K562 (cell line): ENCODE results near the gene CHPF2. TPM values are rescaled to one million over a fixed set of nuclear protein-coding genes. Genes with fewer than 3 reads are reported as not detected.

ENCODE experiments used
- ATAC-seq: fragments of 200-7000 bp; cut with Tn5 transposase; 3 replicates; pipeline ENCODE4 v1.9.1; 2020; ENCODE audit warnings: moderate library complexity
- BruUV-seq: library from RNA; stranded (reverse); fragments of 400-500 nt; replicated peaks from 2 replicates; lab custom pipeline; 2021; lab: Mats Ljungman, UMichigan
- CTCF ChIA-PET: fragments of 300-600 bp; formaldehyde crosslinking; extraction: SDS; loops from one replicate; lab custom pipeline; 2021; ENCODE audit warnings: low intra/inter-chr PET ratio; lab: Yijun Ruan, JAX
- POLR2A ChIA-PET: fragments of 300-600, 350-650 bp; sonication (Branson Sonifier 250); formaldehyde crosslinking; extraction: SDS; loops from one replicate; lab custom pipeline; 2021; ENCODE audit warnings: antibody characterized with exemption, inconsistent platforms; lab: Yijun Ruan, JAX
- DNase-seq, 4 experiments: peaks; one replicate each; pipeline versions ENCODE4 v3.0.0 to v3.0.0-alpha.2; 2011 to 2018; ENCODE audit warnings: low spot score in 3 of 4, mixed read lengths in 3 of 4; ENCODE audit errors: extremely low read depth in 1 of 4
- FAIRE-seq: peaks from 2 replicates; lab custom pipeline; 2011; peaks lifted over from hg19 to GRCh38; lab: Jason Lieb, UNC
- H2AFZ ChIP-seq: 2 replicates; pipeline ENCODE4 v1.6.0; 2011; ENCODE audit warnings: low read depth, low read length, control low read depth, inconsistent platforms
- H3K27ac ChIP-seq: fragments of 200-600 bp; 3 replicates; pipeline ENCODE4 v1.8.0; 2011; ENCODE audit warnings: low read depth, mild to moderate bottlenecking, control low read depth, inconsistent platforms, low read length, moderate library complexity, mixed read lengths; ENCODE audit errors: extremely low read depth
- H3K27me3 ChIP-seq, 2 experiments: fragments of 300-600 bp in 1 of 2; 2 replicates in 1 of 2; 3 replicates in 1 of 2; pipeline versions ENCODE4 v1.6.0 to v1.8.0; 2011; ENCODE audit warnings: inconsistent platforms in 2 of 2, low read length in 2 of 2, mild to moderate bottlenecking in 1 of 2, mixed read lengths in 1 of 2, moderate library complexity in 1 of 2; ENCODE audit not compliant: control insufficient read depth in 2 of 2, insufficient read depth in 2 of 2
- H3K36me3 ChIP-seq: fragments of 300-600 bp; 3 replicates; pipeline ENCODE4 v1.8.0; 2011; ENCODE audit warnings: mild to moderate bottlenecking, low read length, inconsistent platforms; ENCODE audit not compliant: control insufficient read depth, insufficient read depth
- H3K4me1 ChIP-seq, 2 experiments: fragments of 200-600 bp in 1 of 2; replicated peaks in 1 of 2; 2 replicates in 1 of 2; 3 replicates in 1 of 2; pipeline versions ENCODE4 v1.5.1 to v1.8.0; 2011; ENCODE audit warnings: inconsistent platforms in 2 of 2, low read length in 2 of 2, mild to moderate bottlenecking in 1 of 2, mixed read lengths in 1 of 2, moderate library complexity in 1 of 2; ENCODE audit not compliant: control insufficient read depth in 2 of 2, insufficient read depth in 2 of 2
- H3K4me2 ChIP-seq: 2 replicates; pipeline ENCODE4 v1.6.1; 2011; ENCODE audit warnings: low read length, control low read depth, inconsistent platforms, mixed read lengths; ENCODE audit not compliant: insufficient read depth
- H3K4me3 ChIP-seq: fragments of 200-600 bp; sonication (generic), shearing (Covaris generic); 2 replicates; pipeline ENCODE4 v1.5.1; 2016; ENCODE audit warnings: control low read depth, inconsistent platforms
- H3K79me2 ChIP-seq: fragments of 200-600 bp; 3 replicates; pipeline ENCODE4 v1.8.0; 2011; ENCODE audit warnings: low read length, inconsistent platforms; ENCODE audit not compliant: control insufficient read depth, insufficient read depth
- H3K9ac ChIP-seq, 2 experiments: 2 replicates each; pipeline versions ENCODE4 v1.6.0 to v1.6.1; 2011; ENCODE audit warnings: low read depth in 2 of 2, low read length in 2 of 2, control low read depth in 1 of 2, inconsistent platforms in 1 of 2, mild to moderate bottlenecking in 1 of 2, mixed read lengths in 1 of 2; ENCODE audit not compliant: insufficient read depth in 1 of 2
- H3K9me1 ChIP-seq: one replicate; pipeline ENCODE4 v1.6.0; 2011; ENCODE audit warnings: inconsistent platforms, mild to moderate bottlenecking, low read length, moderate library complexity; ENCODE audit not compliant: control insufficient read depth, insufficient read depth
- H3K9me3 ChIP-seq: replicated peaks from 2 replicates; pipeline ENCODE4 v1.5.1; 2011; ENCODE audit warnings: low read depth, low read length, inconsistent platforms; ENCODE audit not compliant: control insufficient read depth, insufficient read depth
- H4K20me1 ChIP-seq: replicated peaks from 2 replicates; pipeline ENCODE4 v1.6.1; 2011; ENCODE audit warnings: low read length, inconsistent platforms, mixed read lengths; ENCODE audit not compliant: control insufficient read depth, insufficient read depth
- LARP7 ChIP-seq: fragments of 450-650 bp; IDR thresholded peaks from 2 replicates; pipeline ENCODE4 v1.6.1; 2016
- LCOR ChIP-seq: sonication (generic); formaldehyde crosslinking; IDR thresholded peaks from 2 replicates; pipeline ENCODE4 v1.8.0; 2022; ENCODE audit warnings: mild to moderate bottlenecking, missing genetic modification reagents
- POU5F1 ChIP-seq: fragments of 150-350 bp; IDR thresholded peaks from 2 replicates; pipeline ENCODE4 v1.6.1; 2014; ENCODE audit warnings: borderline replicate concordance, low read length, low read depth, mild to moderate bottlenecking; ENCODE audit not compliant: partially characterized antibody
- RB1 ChIP-seq: fragments of 450-650 bp; IDR thresholded peaks from 2 replicates; pipeline ENCODE4 v1.6.1; 2017; ENCODE audit warnings: low read depth, mild to moderate bottlenecking
- RREB1 ChIP-seq: fragments of 250-450 bp; sonication (Bioruptor Pico); IDR thresholded peaks from 2 replicates; pipeline ENCODE4 v1.4.0; 2020
- ZNF644 ChIP-seq: fragments of 200-800 bp; sonication (Bioruptor generic); IDR thresholded peaks from 2 replicates; pipeline ENCODE4 v1.6.1; 2016; ENCODE audit warnings: low read depth, missing genetic modification characterization, missing compliant biosample characterization
- WGBS: fragments of 100-300 bp; shearing (Covaris generic); methylation state at CpG from one replicate; pipeline ENCODE4 v1.1.6; 2016; ENCODE audit warnings: low coverage, mixed read lengths; ENCODE audit not compliant: insufficient coverage; ENCODE audit errors: missing lambda C conversion rate; 5-methylcytosine and 5-hydroxymethylcytosine counted together
- in situ Hi-C: fragments of 300-500 bp; cut with MboI; formaldehyde crosslinking; loops from 4 replicates; pipeline ENCODE4 v1.15.0; 2018; ENCODE audit warnings: inconsistent platforms, mixed read lengths
- intact Hi-C: fragments of 100-400 bp; cut with micrococcal nuclease; formaldehyde crosslinking; loops from 2 replicates; pipeline ENCODE4 v1.14.2; 2022
- polyA plus RNA-seq, 8 experiments: library from polyadenylated mRNA; depleted of rRNA in 4 of 8; stranded (reverse) in 5 of 8; unstranded in 3 of 8; fragments of >200 nt; fragmentation: Nextera tagmentation in 2 of 8; fragmentation: Illumina TruSeq in 1 of 8; extraction: Ambion mirVana in 2 of 8; extraction: Trizol in 1 of 8; gene quantifications; 2 replicates each; pipeline versions ENCODE4 v1.2.1 to v1.2.3, GENCODE V29; 2011 to 2014; ENCODE audit warnings: inconsistent platforms in 1 of 8, missing spikeins in 1 of 8
- total RNA-seq, 7 experiments: library from RNA; depleted of rRNA in 6 of 7; stranded (reverse); fragments of >200 nt in 6 of 7; fragmentation: Illumina TruSeq in 2 of 7; extraction: Trizol in 2 of 7; gene quantifications; 2 replicates each; pipeline versions ENCODE4 v1.2.1 to v1.2.3, GENCODE V29; 2011 to 2021; ENCODE audit warnings: low replicate concordance in 1 of 7
- TF ChIP-seq, protein P1 (sequence below): fragments of 450-650 bp; formaldehyde crosslinking; IDR thresholded peaks from 2 replicates; pipeline ENCODE4 v1.4.0; 2020; ENCODE audit warnings: mild to moderate bottlenecking, moderate library complexity
- TF ChIP-seq, protein P2 (sequence below): fragments of 450-650 bp; IDR thresholded peaks from 2 replicates; pipeline ENCODE4 v1.6.1; 2017; ENCODE audit warnings: antibody characterized with exemption, mild to moderate bottlenecking

CHPF2 gene
- total and polyA plus RNA-seq, 9 of the 15 experiments (the other 6 are each of a cell fraction or from before 2014, with no cell fraction given): 0.08 to 32.8 (median 10.5) TPM

DNA sequence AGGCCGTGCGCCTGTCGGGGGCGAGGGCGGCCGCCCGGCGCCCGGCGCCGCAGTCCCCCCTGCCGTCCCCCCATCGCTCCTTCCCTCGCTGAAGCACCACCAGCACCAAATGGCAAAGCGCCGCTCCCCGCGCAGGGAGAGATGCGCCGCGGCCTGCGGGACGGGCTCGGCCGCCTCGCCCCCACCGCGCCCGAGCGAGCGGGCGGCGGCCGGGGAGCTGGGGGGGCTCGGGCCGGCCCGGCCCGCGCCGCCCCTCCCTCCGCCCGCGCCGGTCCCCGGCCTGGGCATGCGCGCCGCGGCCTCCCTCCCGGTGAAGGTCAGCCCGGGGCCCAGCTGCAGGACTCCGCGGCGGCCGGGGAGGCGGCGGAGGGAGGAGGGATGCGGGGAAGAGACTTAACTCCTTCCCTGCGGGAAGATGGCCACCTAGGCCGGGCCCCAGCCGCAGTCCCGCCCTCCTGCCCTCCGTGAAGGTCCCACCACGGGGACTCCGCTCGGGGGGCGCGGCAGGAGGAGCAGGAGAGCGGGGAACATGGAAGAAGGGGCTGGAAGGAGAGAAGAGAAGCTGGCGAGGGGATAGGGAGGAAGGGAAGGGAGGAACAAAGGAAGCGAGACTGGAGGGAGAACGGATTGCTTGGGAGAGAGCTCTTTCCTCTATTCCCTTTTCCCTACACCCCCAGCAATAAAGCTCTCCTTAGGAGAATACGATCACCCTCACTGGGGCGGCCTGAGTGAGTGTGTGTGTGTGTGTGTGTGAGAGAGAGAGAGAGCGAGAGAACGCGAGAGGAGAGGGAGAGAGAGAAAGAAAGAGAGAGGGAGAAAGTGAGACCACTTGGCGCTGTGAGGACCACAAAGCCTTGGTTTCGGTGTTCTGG, 19.6 kb downstream of the CHPF2 start:
- Histone ChIP-seq H4K20me1 (peaks cover 29% of the 10 kb centered on the region), H3K4me3 (peak overlapping the region; percentile 21), H3K36me3 (no peaks in the 10 kb centered on the region), H3K9ac (peak overlapping the region in 1 of 2 experiments; percentile 79; a peak in 2 of 4 replicates), H3K9me1 (no peaks in the 10 kb centered on the region), H3K9me3 (no peaks in the 10 kb centered on the region), H3K27me3 (peaks cover 51 to 71% of the 10 kb centered on the region in 2 experiments), H3K4me1 (peaks cover 21 to 54% of the 10 kb centered on the region in 2 experiments; a peak in 4 of 5 replicates), H3K27ac (no peak overlapping the region), H2AFZ (peak overlapping the region; percentile 71), H3K4me2 (peak overlapping the region; percentile 22; the same call in 1 of the 2 replicates), H3K79me2 (no peaks in the 10 kb centered on the region)
- in situ Hi-C loops: no loop called here
- ChIA-PET POLR2A (interaction anchor here (0.6 to 2.3 kb wide), 7 partner anchors 10 to 939 kb away, joined by 3 to 14 read pairs (median 4); no protein-coding TSS in a partner anchor), CTCF (no interaction called here)
- no TSS peak for BruUV-seq
- FAIRE-seq (no peak), DNase-seq (peak; percentile 71 to 97 (median 92)), ATAC-seq (peak; percentile 64)
- intact Hi-C loops: no loop called here
- WGBS: 6% methylated on average over 50 of the region's 79 CpGs
- TF ChIP-seq RB1: peak; percentile 55
- 0 out of 2 replicates have a peak, but pooled peaks have one; percentile 43 for TF ChIP-seq LARP7
- TF ChIP-seq LCOR (CRISPR knock-in tag): no peak
- TF ChIP-seq, protein P1, sequence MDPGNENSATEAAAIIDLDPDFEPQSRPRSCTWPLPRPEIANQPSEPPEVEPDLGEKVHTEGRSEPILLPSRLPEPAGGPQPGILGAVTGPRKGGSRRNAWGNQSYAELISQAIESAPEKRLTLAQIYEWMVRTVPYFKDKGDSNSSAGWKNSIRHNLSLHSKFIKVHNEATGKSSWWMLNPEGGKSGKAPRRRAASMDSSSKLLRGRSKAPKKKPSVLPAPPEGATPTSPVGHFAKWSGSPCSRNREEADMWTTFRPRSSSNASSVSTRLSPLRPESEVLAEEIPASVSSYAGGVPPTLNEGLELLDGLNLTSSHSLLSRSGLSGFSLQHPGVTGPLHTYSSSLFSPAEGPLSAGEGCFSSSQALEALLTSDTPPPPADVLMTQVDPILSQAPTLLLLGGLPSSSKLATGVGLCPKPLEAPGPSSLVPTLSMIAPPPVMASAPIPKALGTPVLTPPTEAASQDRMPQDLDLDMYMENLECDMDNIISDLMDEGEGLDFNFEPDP (CRISPR knock-in tag): no peak
- TF ChIP-seq RREB1 (CRISPR knock-in tag): no peak
- TF ChIP-seq ZNF644: no peak
- TF ChIP-seq POU5F1: no peak
- TF ChIP-seq, protein P2, sequence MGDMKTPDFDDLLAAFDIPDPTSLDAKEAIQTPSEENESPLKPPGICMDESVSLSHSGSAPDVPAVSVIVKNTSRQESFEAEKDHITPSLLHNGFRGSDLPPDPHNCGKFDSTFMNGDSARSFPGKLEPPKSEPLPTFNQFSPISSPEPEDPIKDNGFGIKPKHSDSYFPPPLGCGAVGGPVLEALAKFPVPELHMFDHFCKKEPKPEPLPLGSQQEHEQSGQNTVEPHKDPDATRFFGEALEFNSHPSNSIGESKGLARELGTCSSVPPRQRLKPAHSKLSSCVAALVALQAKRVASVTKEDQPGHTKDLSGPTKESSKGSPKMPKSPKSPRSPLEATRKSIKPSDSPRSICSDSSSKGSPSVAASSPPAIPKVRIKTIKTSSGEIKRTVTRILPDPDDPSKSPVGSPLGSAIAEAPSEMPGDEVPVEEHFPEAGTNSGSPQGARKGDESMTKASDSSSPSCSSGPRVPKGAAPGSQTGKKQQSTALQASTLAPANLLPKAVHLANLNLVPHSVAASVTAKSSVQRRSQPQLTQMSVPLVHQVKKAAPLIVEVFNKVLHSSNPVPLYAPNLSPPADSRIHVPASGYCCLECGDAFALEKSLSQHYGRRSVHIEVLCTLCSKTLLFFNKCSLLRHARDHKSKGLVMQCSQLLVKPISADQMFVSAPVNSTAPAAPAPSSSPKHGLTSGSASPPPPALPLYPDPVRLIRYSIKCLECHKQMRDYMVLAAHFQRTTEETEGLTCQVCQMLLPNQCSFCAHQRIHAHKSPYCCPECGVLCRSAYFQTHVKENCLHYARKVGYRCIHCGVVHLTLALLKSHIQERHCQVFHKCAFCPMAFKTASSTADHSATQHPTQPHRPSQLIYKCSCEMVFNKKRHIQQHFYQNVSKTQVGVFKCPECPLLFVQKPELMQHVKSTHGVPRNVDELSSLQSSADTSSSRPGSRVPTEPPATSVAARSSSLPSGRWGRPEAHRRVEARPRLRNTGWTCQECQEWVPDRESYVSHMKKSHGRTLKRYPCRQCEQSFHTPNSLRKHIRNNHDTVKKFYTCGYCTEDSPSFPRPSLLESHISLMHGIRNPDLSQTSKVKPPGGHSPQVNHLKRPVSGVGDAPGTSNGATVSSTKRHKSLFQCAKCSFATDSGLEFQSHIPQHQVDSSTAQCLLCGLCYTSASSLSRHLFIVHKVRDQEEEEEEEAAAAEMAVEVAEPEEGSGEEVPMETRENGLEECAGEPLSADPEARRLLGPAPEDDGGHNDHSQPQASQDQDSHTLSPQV: no peak
